ENCODE results near the gene MTG2. TPM values are rescaled to one million over a fixed set of nuclear protein-coding genes. Genes with fewer than 3 reads are reported as not detected.
A peak's percentile ranks its signal among the peaks of the same experiment; 100 is the strongest.

Gene MTG2
- total and polyA plus RNA-seq, 10 of the 15 experiments (the other 5 are each of a cell fraction or from before 2014, with no cell fraction given): 6.2 to 52.4 (median 34.3) TPM

GRCh38 chr20:62240020-62240685 lies 57.3 kb downstream of the MTG2 start:
- ChIA-PET SMC1A (ENCODE audit: uncharacterized antibody, unreplicated experiment) (interaction anchor here (0.6 kb wide), 2 partner anchors 13 to 46 kb away, joined by 3 read pairs; no protein-coding TSS in a partner anchor), RAD21 (ENCODE audit: unreplicated experiment) (no interaction called here), CTCF (no interaction called here), POLR2A (no interaction called here)
- no peak overlapping the region for H3K4me3 ChIP-seq
- TF ChIP-seq FOS (IDR thresholded peaks at IDR 0.05; ENCODE audit: borderline replicate concordance, extremely low read depth, insufficient read length): no peak
- no peak for TF ChIP-seq RUNX3 (IDR thresholded peaks at IDR 0.05; ENCODE audit: low read length)
- no peak for TF ChIP-seq BCL11A (IDR thresholded peaks at IDR 0.05; ENCODE audit: low read depth, low read length)
- TF ChIP-seq ELK1 (IDR thresholded peaks at IDR 0.05; ENCODE audit: low read depth, low read length): no peak
- no peak for TF ChIP-seq PRDM15 (CRISPR knock-in tag; IDR thresholded peaks at IDR 0.05)
- no peak for TF ChIP-seq KDM1A (IDR thresholded peaks at IDR 0.05; ENCODE audit: borderline replicate concordance)
- TF ChIP-seq RFX5 (IDR thresholded peaks at IDR 0.05; ENCODE audit: low read depth, low read length): no peak
- no peak for TF ChIP-seq ZNF24 (IDR thresholded peaks at IDR 0.05)
- no peak for TF ChIP-seq IKZF2 (IDR thresholded peaks at IDR 0.05)
- TF ChIP-seq SPI1 (IDR thresholded peaks at IDR 0.05; ENCODE audit: borderline replicate concordance, insufficient read depth, low read depth, low read length): no peak
- intact Hi-C loops (cut with micrococcal nuclease; ENCODE audit: unreplicated experiment) (no loop called here), in situ Hi-C loops (cut with MboI) (no loop called here)
- no peak overlapping the region for H3K27ac ChIP-seq (ENCODE audit: control insufficient read depth, insufficient read depth)
- no peak overlapping the region; the same call in 1 of the 2 replicates for H3K4me2 ChIP-seq (ENCODE audit: control insufficient read depth, insufficient read depth)
- WGBS (ENCODE audit: insufficient coverage, insufficient replicate concordance, low lambda C conversion rate, missing lambda C conversion rate): 95% methylated on average over 13 of the region's 13 CpGs
- BruUV-seq (replicated peaks): TSS peak; percentile 50
- DNase-seq (ENCODE audit: low read depth, low spot score) (no peak), ATAC-seq (no peak), FAIRE-seq (no peak)
- no peaks in the 10 kb centered on the region; the same call in 1 of the 2 replicates for H4K20me1 ChIP-seq (ENCODE audit: control insufficient read depth, insufficient read depth)
- H3K79me2 ChIP-seq (ENCODE audit: control insufficient read depth, insufficient read depth, low read length): peaks cover 18% of the 10 kb centered on the region
- H3K36me3 ChIP-seq (ENCODE audit: control insufficient read depth in 2 of 2, insufficient read depth in 2 of 2, low read length in 1 of 2): no peaks in the 10 kb centered on the region; a peak in 1 of 4 replicates
- no peaks in the 10 kb centered on the region for H3K9me3 ChIP-seq (replicated peaks; ENCODE audit: control insufficient read depth, insufficient read depth, low read length)
- H3K4me1 ChIP-seq (ENCODE audit: control insufficient read depth, insufficient read depth, low read length): peaks cover 12% of the 10 kb centered on the region
- no peaks in the 10 kb centered on the region for H3K27me3 ChIP-seq (replicated peaks in 1 of 2; ENCODE audit: control insufficient read depth in 2 of 2, insufficient read depth in 2 of 2, low read length in 1 of 2)
- H3K9ac ChIP-seq (ENCODE audit: control insufficient read depth, insufficient read depth, low read length): no peak overlapping the region
- H2AFZ ChIP-seq (ENCODE audit: control insufficient read depth, low read depth, low read length): no peak overlapping the region

Measured in GM12878 (cell line).